Dedifferentiated amniotic fluid mesenchymal stem cell (primary cell): ENCODE results near the gene KCNJ1.

Source experiments
- DNase-seq: peaks from one replicate; pipeline ENCODE4 v3.0.0-alpha.2; 2016; ENCODE audit errors: extremely low spot score

Gene KCNJ1

GRCh38 chr11:128882451-128882850 is 15.4 kb upstream of the KCNJ1 start:
- DNase-seq: no peak

GRCh38 chr11:128881221-128881620 is 14.1 kb upstream of the KCNJ1 start:
- DNase-seq: no peak

DNA sequence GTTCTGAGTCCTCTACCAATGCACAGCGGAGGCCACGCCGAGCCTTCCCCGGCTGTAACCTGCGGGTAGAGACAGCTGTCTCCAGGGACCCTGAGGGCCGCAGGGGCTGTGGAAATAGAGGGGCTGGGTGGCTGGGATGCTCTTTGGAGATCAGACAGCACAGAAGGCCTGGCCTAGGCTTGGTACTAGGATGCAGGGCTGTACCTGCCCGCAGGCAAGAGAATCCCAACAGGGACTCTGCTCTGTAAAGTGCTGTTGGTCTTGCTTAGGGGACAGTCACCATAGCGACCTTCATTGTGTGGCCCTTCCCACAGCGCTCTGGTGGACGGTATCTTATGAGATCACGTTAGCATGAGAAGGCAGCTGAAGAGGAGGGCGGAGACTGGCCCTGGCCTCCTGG is 12.7 kb upstream of the KCNJ1 start:
- DNase-seq: no peak

DNA sequence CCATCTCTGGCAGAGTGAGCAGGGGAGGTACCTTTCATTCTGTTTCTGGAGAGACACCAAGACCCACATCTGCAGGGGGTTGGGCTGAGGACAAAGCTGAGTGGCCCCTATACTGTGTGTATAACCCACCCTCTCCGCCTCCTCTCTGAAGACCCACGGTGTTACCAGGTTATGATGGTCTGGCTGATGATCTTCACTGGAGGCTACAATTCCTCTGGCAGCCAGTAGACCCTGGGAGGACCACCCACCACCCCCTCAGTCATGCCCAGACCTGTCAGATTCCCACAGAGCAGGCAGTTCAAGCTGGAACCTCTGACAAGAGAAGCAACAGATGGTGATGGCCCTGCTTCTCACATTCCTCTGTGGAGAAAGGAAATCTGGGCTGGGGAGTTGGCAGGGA is 11.4 kb upstream of the KCNJ1 start:
- DNase-seq: no peak

GRCh38 chr11:128877726-128878125 is 10.6 kb upstream of the KCNJ1 start:
- DNase-seq: no peak

GRCh38 chr11:128876133-128876650 is 9.1 kb upstream of the KCNJ1 start:
- DNase-seq: no peak

DNA sequence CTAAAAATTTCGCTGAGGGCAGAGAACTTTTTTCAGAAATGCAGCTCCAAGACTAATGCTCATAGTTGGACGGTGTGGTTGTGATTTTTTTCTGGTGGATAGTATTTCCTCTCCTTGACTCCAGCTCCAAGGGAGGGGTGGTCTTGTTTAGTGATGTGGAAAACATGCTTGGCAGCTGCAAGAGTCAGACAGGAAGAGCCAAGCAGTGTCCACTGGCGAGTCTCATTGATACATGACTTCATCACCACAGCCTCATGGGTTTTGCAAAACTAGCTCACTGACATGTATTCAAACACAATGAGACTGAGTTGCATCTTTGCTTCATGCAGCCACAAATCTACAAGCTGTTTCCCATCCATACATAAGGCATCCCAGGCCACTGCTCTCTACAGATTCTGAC is 7.3 kb upstream of the KCNJ1 start:
- DNase-seq: no peak

DNA sequence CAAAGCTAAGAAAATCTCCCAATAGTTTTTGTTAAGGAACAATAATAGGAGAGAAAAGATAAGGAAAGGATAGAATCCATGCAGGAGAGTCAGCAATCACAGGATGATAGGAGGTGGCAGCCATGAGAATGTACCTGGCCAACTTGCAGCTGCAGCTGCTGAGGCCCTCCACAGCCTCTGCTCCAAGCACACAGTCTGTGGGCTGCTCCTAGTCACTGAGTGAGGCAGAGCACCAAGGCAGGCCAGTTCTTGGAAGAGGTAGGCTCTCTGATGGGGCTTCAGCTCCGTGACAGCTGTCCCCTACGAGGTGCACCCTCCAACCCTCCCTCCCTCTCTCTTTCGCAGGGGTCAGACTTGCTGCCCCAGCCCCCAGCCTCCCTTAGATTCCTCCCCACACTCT is 5.5 kb upstream of the KCNJ1 start:
- DNase-seq: no peak

DNA sequence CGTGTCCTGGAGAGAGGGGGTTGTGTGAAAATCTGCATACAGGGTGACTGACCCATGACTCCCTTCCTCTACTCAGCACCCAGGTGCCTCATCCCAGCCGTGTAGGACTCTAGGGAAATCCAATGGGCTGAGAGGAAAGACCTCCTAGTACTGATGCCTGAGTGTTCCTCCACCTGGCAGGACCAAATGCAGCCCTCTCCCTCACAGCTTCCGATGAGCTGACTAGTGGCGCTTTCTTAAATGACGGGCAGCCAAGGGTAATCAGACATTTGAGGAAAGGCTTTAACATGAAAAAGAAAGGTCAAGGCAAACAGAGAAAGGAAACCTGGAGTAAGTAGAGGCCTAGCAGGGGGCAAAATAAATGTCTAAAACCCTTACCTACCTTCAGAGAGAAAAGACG is 5.0 kb upstream of the KCNJ1 start:
- DNase-seq: no peak

DNA sequence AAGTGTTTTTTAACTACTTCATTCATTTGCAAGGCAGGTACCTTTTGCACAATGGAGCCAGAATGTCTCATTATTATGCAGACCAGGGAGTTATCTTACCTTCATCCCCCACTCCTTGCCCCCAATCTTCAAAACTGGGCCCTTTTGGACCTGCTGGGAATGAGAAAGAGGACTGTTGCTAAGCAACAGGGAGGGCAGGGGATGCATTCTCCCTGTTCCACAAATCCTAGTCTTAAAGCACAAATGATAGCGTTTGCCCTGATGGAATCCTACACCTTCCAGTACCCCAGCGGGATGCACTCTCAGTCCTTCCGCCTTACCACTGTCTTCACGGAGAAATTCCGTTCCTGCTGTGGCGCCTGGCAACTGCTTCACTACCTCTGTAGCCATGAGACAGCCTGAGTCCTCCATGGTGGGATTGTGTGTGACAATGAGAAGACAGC is 4.1 kb upstream of the KCNJ1 start:
- no peak for DNase-seq

- no peak for DNase-seq
These were observed 2.0 kb upstream of the KCNJ1 start for GRCh38 chr11:128868841-128869671.

- DNase-seq: no peak
These were observed 1.6 kb downstream of the KCNJ1 start for GRCh38 chr11:128865490-128865889.

DNA sequence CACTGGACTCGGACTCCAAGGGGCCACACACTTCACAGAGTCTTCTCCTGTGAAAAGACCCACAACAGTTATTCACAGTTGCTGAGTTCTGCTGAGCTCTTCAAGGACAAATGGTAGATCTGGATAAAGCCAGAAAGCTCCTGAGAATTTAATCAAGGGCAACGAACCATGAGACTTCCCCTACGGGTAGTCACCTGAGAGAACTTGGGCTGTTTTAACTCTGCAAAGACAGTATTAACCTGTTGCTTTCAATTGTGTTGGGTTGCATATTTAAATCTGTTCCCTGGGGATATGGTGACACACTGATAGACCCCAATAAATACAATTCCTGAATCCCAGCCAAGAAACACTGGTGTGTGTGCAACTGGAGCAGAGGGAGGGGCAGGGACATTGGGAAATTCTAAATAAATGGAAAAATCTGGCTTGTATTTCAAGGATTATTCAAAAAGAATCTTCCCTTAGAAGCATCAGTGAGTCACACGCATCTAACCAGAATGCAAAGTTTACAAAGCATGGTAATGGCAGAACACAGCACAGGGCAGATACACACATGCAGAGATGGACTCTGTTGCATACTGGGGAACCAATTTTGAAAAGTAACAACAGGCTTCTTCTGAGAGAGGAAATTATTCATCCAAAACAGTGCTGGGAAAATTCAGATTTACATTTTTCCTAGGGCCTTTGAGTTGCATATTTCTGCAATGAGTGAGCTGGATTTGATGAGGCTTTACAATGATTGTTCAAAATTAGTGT is 4.0 kb downstream of the KCNJ1 start:
- DNase-seq: peak; percentile 62

DNA sequence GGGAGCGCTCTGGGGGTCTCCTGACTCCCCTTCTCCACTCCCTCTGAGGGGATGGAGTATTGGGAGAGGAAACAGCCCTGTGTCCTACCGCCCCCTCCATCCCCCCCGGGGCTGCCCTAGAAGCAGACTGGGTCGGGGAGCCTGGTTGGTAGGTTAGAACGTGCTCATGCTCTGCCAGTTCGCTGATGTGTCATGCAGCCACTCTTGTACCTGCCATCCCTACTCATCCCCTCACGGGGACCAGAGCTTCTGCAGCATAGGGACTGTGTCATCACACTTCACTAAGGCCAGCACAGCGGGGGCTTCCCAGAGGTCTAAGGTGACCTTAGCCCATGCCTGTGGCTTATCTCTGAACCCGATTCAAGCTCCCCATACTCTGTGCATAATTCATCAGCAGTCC is 4.7 kb downstream of the KCNJ1 start:
- DNase-seq: no peak

DNA sequence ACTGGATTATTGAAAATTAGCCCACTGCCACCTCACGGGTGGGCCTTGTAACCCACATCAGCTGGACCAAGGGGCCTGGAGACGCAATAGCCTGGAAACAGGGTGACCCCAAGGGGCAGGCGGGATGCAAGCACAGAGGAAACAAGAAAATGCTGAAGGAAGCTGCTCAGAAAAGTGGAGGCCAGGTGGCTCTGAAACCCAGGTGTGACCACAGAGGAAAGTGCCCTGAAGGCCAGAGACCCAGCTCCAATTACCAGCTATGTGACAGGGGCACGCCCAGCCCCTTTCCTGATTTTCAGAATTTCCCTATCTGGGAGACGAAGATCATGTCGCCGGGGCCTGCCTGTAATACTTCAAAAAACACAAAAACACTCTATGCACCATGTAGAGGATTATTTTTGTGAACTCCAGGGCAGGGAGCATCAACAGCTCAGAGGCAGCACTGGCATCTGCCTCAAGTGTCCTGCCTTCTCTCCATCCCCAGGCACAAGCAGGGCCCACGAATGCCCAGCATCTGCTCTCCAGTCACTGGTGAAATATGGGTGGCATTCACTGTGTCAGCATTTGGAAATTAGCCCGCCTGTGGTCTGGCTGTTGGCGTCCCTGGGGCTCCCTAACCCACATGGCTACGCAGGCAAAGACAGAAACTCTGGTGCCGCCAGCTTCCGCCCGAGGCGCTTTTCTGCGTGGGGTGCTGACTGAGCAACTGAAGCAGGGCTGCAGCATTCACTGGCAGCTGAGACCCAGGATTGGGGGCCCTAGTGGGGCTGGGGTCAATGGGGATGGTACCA is 6.3 kb downstream of the KCNJ1 start:
- peak; percentile 85 for DNase-seq

DNA sequence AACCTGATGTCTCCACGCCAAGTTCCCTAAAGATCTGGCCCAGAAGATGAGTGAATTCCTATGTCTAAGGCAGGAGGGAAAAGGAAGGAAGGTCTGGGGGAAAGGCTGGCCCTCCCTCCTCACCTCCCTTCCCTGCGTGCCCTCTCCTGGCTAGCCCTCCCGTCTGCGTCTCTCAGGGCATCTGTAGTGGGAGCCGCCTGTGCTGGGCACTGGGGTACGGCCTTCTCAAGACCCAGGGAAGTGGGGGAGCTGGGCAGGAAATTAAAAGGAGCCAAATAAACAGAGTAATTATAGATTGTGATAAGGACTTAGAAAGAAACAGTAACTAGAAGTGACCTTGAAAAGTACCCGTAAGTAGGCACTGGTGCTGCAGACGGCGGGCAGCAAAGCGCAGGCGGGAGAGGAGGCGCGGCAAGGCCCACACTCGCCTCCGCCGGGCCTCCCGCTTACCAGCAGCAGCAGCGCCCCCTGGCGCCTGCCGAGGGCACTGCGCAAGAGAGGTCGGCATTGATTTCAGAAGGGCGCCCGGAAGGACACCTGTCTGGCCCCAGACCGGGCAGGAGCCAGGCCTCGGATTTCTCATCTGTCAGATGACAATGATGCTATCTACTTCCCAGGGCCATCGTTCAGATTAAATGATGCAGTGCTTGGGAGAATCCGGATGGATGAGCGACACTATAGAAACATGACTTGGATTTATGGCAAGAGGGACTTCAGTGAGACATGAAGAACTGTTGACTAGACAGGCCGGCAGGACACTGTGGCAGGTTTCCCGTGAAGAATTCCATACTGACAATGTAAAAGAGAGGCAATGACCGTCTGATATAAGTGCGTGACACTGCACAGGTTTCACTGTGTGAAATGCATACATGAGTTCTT is 7.3 kb downstream of the KCNJ1 start:
- DNase-seq: no peak

DNA sequence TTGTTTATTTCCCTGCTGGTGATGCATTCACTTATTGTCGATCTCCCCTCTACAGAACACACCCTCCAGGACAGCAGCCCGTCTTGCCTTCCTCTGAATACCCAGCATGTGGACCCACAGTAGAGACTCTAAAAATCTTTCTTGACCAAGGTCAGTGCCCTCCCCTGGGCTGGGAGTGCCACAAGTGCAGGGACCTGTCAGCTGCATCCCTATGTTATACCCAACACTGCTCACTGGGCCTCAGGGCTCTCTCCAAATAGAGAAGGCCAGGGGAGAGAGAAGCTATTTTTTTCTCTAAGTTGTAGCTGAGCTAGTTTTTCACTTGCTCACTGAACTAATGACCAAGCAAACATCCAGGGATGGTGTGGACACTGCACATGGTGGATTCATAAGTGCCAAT is 9.8 kb downstream of the KCNJ1 start:
- DNase-seq: no peak

GRCh38 chr11:128856241-128856640 is 10.9 kb downstream of the KCNJ1 start:
- DNase-seq: no peak

DNA sequence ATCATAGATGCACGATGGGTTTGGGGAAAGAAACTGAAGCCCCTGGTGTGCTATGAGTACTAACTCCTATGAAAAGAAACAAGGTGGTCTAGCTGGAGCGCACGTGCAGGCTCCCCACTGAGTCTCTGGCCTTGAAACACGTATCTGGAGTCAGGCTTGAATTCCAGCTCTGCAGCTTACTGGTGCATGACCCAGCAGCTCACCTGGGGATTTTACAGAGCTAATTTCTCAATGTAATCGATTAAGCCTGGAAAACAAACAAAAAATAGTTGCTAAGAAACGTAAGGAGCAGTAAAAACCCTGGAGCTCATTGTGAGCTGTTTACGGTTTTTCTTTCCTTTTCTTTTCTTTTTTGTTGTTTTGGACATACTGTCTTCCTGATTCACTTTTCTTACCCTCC is 12.3 kb downstream of the KCNJ1 start:
- DNase-seq: no peak

DNA sequence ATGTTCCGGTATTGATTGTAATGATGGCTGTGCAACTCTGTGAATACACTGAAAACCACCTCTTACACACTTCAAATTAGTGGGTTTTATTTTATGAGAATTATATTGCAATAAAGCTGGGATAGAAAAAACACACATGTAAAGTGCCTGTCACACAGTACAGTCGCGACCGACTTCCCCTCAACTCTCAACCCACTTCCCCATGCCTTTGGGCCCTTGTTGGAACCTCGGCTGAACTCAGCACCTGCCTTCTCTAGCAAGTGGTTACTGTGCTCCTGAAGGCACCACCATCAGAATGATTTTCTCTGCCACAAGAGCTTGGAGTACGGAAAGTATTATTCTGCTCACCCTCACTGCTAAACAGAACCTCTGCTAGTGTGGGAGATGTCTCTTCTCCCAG is 13.5 kb downstream of the KCNJ1 start:
- no peak for DNase-seq

- DNase-seq: no peak
These were observed 14.6 kb downstream of the KCNJ1 start for GRCh38 chr11:128852327-128853023.
